ENCODE measurements around the gene LIMD2.
"Not testable (repeated sequence)": the region's sequence is repeated elsewhere in the genome, so short reads cannot be mapped to it uniquely, and the experiment has no call there.

DNA sequence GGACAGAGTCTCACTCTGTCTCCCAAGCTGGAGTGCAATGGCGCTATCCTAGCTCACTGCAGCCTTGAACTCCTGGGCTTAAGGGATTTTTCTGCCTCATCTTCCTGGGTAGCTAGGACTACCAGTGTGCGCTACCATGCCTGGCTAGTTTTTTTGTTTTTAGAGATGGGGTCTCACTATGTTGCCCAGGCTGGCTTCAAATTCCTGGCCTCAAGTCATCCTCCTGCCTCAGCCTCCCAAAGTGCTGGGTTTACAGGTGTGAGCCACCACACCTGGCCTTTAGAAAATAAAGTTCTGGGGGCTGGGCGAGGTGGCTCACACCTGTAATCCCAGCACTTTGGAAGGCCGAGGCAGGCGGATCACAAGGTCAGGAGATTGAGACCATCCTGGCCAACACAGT is 20.3 kb upstream of the LIMD2 start:
- TF ChIP-seq TAF1 (IDR thresholded peaks at IDR 0.05; ENCODE audit: borderline replicate concordance, low read depth, low read length); POLR2A (IDR thresholded peaks at IDR 0.05; ENCODE audit: low read depth, low read length): not testable (repeated sequence)
